ENCODE measurements around the gene ARL13B.
"Not testable (repeated sequence)": the region's sequence is repeated elsewhere in the genome, so short reads cannot be mapped to it uniquely, and the experiment has no call there.

The ARL13B gene

DNA sequence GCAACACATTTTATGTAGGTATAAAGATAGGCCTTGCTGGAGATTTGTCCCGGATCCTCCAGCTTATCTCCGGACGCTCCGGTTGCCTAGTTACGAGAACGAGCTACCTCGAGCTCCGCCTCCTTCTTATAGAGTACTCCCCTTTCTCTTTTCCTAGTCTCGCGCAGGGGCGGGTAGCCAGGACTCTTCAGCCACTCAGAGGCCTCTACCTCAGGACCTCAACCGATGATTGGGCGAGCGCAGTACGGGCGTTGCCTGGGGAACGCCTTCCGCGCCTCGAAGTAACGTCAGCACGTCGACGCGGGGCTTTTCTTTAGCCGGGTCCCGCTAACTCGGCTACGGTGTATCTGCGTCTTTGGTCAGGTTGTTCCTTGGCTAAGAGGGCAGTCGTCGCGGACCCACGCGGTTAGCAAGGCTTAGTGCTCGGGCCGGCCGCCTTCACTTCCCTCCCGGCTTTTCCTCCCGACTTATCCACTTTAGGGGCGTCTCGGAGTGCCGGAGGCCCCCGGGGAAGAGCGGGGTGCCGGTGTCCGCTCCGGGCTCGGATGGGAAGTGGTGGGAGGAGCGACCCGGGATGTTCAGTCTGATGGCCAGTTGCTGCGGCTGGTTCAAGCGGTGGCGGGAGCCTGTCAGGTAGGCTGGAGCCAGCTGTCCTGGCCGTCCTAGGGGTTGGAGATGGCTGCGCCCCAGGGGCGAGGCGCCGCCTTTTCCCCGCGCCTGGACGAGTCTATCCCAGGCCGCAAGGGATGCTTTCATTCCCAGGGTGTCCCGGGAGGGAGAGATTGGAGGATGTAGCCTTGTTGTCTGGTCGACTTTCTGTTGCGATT is at the start of gene ARL13B:
Gene ARL13B, plus strand, starts transcription at position 306 of the 827 bp plus-strand sequence. Its CDS starts 269 bp downstream, at position 575.
- peak; percentile 100 for FAIRE-seq
- TF ChIP-seq POLR2A (IDR thresholded peaks at IDR 0.05; ENCODE audit: low read depth, low read length): peak; percentile 85
- peak; percentile 85 for DNase-seq (ENCODE audit: insufficient read length, low spot score)

DNA sequence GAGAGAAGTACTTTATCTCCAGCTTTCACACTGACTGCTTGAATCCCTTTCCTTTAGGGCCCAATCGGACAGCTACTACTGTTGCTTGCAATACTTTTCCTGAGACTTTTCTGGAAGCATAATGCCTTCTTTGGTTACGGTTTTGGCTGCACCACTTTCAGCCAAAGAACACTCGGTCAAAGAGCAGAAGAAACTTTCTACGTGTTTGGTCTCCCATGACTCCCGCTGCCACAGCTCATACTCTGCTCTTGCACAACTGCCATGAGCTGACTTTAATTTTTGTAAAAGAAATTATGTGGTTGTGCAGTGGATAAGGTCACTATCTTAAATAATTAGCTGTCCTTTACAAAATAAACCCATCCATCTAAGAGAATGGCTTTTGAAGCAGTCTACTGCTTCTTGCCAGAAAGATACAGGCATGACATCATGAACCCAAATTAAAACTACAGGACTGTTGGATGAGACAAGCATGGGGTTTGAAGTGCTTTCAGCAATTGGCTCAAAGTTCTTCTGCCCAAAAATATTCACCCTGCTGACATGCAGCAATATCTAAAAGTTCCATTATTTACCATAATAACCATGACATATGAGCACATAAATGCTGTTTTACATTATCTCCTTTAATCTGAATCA is 48.2 kb upstream of the ARL13B start:
- DNase-seq (ENCODE audit: insufficient read length, low spot score) (no peak), FAIRE-seq (no peak)
- no peak for TF ChIP-seq POLR2A (IDR thresholded peaks at IDR 0.05; ENCODE audit: low read depth, low read length)

DNA sequence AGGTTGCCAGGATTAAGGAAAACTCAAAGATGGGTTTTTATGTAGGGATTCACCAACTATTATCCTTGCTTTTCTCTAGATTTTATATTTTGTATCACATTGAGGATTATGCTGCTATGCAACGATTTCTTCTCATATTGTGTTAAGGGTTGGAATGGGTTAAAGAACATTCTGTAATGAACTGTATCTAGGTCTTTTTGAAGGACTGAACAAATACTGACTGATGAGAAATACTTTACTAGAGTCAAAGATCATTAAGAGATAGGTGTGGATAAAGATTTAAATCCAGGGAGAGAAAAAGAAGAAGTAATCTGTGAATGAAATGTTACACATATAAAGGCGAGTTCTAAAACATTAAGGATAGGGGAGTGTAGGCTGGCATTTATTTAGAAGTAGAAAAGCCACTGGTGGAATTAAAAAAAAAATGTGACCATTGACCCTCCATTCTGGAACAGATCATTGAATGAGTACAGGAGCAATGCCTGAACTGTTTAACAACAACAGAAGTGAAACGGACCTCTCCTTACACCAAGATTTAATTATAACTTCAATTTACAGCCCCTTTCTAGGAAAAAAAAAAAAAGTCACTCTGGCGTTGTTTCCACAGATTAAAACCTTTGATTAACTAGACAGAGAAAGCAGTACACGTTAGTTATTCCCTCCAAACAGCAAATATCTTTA is 45.4 kb upstream of the ARL13B start:
- no peak for DNase-seq (ENCODE audit: insufficient read length, low spot score)
- TF ChIP-seq POLR2A (IDR thresholded peaks at IDR 0.05; ENCODE audit: low read depth, low read length): no peak
- FAIRE-seq: no peak

DNA sequence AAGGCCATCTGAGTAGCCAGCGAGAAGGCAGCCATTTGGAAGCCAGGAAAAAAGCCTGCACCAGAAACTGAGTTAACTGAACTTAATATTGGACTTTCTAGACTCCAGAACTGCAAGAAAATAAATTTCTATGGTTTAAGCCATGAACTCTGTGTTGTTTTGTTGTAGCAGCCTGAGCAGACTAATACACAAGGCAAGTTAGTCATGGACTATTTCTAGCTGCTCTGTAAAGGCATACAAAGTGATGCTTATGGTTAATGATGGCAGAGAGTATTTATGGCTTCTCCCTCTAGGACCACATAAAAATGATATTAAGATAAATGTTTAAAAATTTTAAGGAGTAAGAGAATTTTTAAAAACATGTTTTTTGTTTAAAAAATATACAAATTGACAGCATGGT is 43.4 kb upstream of the ARL13B start:
- no peak for FAIRE-seq
- no peak for TF ChIP-seq POLR2A (IDR thresholded peaks at IDR 0.05; ENCODE audit: low read depth, low read length)
- DNase-seq (ENCODE audit: insufficient read length, low spot score): no peak

DNA sequence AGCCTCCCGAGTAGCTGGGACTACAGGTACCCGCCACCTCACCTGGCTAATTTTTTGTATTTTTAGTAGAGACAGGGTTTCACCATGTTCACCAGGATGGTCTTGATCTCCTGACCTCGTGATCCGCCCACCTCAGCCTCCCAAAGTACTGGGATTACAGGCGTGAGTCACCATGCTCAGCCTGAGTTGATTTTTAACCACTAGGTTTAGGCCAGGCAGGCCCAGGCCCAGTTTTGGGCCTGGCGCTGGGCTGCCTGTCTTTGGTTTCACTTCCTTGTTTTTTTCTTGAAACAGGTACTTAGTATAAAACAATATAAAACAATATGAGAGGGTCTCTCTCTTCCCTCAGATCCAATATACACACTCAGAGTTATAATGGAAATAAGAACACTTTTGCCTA is 42.5 kb upstream of the ARL13B start:
- not testable (repeated sequence) for FAIRE-seq; DNase-seq (ENCODE audit: insufficient read length, low spot score)

DNA sequence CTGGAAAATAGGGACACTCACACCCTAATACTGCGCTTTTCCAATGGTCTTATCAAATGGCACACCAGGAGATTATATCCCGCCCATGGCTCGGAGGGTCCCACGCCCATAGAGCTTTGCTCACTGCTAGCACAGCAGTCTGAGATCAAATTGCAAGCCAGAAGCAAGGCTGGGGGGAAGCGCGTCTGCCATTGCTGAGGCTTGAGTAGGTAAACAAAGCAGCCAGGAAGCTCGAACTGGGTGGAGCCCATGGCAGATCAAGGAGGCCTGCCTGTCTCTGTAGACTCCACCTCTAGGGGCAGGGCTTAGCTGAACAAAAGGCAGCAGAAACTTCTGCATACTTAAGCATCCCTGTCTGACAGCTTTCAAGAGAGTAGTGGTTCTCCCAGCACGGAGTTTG is 30.0 kb upstream of the ARL13B start:
- FAIRE-seq; DNase-seq (ENCODE audit: insufficient read length, low spot score): not testable (repeated sequence)

DNA sequence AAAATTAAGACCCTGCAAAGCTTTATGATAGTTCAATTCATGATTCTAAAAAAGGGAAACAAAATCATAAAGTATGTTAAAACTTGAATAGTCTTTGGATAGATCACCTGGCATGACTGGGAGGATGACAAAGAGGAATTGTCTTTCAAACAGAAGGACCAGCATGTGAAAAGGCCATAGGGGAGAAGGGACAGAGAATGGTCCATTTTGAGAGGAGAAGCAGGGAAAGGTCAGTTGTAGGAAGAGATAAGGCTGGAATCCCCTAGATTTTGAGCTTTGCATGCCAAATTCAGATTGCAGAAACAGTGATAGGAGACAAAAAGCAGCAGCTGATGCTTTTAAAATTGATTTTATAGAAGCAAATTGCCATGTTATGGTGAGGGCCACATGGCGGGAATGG is 18.9 kb upstream of the ARL13B start:
- FAIRE-seq (no peak), DNase-seq (ENCODE audit: insufficient read length, low spot score) (no peak)
- no peak for TF ChIP-seq POLR2A (IDR thresholded peaks at IDR 0.05; ENCODE audit: low read depth, low read length)

DNA sequence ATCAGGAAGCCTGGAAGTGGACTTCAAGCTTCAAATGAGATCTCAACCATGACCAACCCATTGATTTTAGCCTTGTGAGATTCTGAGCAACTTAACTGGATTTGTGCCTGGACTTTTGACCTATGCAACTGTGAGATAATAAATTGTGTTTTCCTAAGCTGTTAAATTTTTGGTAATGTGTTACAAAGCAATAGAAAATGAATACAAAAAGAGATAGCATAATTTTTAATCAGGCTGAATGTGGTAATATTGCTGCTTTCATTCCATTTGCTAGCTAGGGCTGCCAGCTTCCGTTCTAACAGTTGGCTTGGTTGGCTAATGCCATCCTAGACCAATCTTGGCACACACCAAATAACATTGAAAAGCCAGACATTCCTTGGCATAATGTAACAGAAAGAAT is 18.5 kb upstream of the ARL13B start:
- no peak for DNase-seq (ENCODE audit: insufficient read length, low spot score)
- no peak for TF ChIP-seq POLR2A (IDR thresholded peaks at IDR 0.05; ENCODE audit: low read depth, low read length)
- FAIRE-seq: no peak

DNA sequence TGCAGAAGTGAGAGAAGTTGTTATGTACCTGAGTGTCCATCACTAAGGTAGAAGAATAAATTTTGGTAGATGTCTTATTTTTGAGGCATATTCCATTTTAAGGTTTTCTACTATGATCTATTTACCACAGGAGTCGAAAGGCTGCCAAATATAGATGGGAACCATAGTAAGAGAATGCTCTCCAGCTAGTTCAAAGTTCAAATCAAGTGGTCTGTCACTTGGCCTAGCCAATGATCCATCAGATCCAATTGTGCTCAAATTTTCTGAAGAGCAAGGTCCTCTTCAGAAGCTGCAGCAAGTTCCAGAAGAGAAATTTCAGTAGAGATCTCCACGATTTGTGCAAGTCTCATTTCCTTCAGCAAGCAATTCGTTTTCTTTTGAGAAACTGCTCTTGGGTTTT is 17.2 kb upstream of the ARL13B start:
- DNase-seq (ENCODE audit: insufficient read length, low spot score): no peak
- no peak for FAIRE-seq
- no peak for TF ChIP-seq POLR2A (IDR thresholded peaks at IDR 0.05; ENCODE audit: low read depth, low read length)

DNA sequence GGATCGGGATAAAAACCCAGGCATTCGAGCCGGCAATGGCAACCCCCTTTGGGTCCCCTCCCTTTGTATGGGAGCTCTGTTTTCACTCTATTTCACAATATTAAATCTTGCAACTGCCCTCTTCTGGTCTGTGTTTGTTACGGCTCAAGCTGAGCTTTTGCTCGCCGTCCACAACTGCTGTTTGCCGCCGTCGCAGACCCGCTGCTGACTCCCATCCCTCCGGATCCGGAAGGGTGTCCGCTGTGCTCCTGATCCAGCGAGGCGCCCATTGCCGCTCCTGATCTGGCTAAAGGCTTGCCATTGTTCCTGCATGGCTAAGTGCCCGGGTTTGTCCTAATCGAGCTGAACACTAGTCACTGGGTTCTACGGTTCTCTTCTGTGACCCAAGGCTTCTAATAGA is 14.8 kb upstream of the ARL13B start:
- DNase-seq (ENCODE audit: insufficient read length, low spot score); FAIRE-seq: not testable (repeated sequence)

DNA sequence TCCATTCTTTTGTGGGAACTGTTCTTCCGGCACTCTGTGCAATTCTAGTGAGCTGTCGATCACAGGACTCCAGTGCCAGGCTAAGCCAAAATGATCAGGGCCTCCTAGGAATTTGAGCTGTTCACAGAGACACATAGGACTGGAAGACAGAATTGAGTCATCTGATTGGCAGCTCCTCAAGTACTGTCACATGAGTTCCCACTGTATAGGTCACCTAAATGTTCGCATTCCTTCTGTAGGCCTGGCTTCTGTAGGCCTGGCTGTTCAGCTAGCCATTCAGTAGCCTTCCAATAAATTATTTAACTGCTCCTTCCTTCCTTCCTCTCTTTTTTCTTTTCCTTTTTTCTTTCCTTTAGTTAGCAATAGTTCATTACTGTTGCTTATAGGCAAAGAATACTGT is 10.5 kb upstream of the ARL13B start:
- peak; percentile 19 for DNase-seq (ENCODE audit: insufficient read length, low spot score)
- TF ChIP-seq POLR2A (IDR thresholded peaks at IDR 0.05; ENCODE audit: low read depth, low read length): no peak
- no peak for FAIRE-seq

DNA sequence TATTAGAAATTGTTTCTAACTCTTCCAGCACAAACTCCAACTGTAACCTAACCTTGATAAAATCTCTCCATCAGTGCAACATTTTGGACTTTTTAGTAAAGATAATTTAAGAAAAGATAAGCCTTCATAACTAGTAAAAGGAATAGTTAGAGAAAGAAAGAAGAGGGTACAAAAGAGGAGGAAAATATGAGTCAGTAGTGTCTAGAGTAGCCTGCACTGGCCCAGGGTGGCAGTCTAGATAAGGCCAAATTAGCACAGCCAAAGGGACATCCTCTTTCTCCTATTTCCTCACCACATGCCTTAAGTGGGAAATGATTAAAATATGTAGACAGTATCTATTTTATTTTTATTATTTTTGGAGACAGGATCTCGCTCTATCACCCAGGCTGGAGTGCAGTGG is 10.0 kb upstream of the ARL13B start:
- DNase-seq (ENCODE audit: insufficient read length, low spot score) (no peak), FAIRE-seq (no peak)
- no peak for TF ChIP-seq POLR2A (IDR thresholded peaks at IDR 0.05; ENCODE audit: low read depth, low read length)

DNA sequence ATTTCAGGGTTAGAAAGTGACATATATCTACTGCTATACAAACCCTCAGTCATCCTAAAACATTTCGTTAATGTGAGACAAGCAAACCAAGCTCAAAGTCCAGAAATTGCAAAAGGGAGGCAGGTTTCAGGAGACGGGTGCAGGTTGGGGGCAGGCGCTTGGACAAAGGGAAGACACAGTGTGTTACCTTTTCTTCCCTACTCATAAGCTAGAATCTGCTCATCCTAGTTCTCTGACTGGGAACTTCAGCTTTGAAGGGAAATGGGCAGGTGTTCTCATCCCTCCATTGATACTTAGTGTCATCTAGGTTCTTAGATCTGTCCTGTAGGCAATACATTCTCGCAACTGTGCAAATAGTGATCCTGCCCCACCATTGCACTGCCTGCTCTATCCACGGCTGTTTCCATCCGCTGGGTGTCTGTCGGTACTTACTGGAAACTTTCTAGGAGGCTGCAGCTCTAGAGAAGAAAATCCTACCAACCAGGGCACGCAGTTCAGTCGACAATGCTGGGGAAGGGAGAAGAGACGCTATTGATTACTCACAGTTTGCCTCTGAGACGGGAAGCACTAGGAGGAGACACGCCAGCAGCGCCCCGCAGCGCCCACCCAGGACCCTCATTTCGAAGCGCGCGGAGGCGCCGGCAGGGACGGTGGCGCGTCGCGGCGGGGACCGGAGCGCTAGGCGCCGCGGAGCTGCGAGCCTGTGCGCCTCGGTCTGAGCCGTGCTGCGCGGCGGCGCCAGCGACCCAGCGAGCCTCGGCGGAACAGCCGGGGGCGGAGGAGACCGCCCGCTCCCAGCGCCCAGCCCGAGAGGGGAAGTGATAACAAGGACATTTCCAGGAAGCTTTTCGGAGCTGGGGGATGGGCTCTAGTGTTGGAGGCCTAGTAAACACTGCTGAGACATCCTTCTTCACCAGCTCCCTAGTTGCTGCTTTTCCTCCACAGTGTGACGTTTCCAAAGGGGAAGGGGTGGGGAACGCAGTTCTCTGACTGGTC is 6.5 kb upstream of the ARL13B start, which contains the start of gene PROS1:
Gene PROS1, minus strand, starts transcription at position 766 of the 996 bp plus-strand sequence. Its CDS starts 147 bp downstream, at position 619.
- DNase-seq (ENCODE audit: insufficient read length, low spot score): peak; percentile 42
- peak; percentile 58 for TF ChIP-seq POLR2A (IDR thresholded peaks at IDR 0.05; ENCODE audit: low read depth, low read length)
- FAIRE-seq: peak; percentile 95

Data from H54 (cell line).